NCI-H187 (cell line): ENCODE results near the gene CDC20.
A peak's percentile ranks its signal among the peaks of the same experiment; 100 is the strongest.
"Not testable (repeated sequence)": the region's sequence is repeated elsewhere in the genome, so short reads cannot be mapped to it uniquely, and the experiment has no call there.

Source experiments
- DNase-seq, 2 experiments: peaks; one replicate each; lab custom pipeline; 2025; lab: John Stamatoyannopoulos, UW

The CDC20 gene

DNA sequence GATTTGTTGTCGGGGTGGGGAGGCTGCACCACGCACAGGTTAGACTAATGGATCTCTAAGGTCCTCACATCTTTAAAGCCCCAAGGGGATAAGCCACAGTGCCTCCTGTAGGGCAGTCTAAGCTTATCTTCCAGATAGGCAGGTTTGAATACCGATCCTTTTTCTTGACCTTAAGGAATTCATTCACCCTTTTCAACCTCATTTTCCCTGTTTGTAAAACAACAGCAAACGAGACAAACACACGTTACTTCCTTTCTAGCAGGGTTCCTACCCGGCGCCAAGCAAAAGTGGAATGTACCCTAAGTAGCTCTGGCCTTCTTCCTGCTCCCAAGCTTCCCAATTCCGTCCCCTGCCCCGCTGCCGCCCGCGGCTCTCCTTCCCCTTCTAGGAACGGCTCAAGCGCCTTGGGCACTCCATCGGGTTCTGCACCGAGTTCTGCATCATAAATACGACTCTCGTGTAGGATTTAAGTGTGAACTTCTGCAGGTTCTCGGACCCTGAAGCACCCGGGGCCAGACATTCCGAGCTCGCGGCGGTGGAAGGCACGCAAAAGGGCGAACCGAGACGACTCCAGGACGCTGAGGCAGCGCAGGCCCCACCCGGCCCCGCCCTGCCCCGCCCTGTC, 548 bp upstream of the CDC20 start:
- DNase-seq, result no peak

DNA sequence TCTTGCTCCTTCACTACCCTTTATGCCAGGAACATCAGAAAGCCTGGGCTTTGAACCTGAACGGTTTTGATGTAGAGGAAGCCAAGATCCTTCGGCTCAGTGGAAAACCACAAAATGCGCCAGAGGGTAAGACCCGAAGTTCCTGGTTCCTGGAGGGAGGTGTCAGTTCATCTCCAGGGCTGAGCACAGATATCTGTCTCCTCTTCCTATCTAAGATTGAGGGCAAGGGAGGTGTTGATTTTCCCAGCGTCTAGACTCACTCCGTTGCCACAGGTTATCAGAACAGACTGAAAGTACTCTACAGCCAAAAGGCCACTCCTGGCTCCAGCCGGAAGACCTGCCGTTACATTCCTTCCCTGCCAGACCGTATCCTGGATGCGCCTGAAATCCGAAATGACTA, 915 bp downstream of the CDC20 start:
- no peak for DNase-seq

GRCh38 chr1:43360616-43361015, 1.8 kb downstream of the CDC20 start:
- DNase-seq, result no peak

DNA sequence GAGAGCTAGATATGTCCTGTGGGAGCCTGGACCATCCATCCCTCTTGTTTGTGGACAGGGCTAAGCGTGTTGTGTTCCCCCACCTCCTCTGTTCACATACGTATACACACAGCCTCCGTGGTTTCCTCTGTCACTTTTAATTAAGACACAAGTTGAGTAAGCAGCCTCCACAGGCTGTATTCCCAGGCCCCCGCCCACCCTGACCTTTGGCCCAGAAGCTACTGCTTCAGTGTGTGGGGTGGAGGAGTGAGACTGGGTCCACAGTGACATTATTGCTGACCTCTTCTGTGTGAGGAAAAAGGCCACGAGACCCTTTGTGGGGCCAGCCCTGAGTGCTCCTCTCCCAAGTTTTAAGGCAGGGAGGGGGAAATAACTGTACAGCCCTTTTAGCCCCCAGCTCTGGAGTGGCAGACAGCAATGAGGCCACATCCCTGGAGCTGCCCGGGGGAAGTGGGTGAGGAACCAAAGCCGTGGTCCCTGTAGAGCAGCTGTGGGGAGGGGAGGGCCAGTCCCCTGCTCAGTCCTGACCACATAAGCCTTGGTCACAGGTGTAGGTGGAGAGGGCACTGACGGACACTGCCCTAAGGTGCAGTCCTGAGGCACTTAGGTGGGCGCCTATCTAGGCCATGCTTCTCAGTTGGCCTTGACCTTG, 4.6 kb downstream of the CDC20 start:
- DNase-seq, result no peak

DNA sequence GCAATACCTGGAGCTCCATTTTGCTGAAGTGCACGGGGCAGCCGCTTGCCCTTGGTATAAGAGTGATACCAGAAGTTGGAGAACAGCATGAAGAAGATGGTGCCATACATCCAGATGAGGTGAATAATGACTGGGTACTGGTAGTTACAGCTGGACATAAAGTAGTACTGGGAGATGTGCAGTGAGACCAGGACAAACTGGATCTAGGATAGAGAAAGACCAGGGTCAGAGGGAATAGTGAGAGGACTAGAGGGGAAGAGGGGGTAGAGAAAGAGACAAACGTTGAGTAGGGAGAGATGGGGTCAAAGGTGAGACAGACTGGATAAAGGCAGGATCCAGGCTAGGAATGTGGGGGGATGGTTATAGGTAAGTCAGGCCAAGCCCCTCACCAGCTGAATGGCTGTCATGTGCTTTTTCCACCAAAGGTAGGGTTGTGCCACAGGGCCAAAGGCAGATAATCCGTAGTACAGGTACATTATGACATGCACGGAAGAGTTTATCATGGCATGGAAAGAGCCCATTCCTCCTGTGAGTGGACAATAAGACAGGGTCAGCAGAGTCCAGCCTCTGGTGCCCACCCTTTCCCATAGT, 5.2 kb downstream of the CDC20 start:
- DNase-seq, result no peak

GRCh38 chr1:43365678-43366077, 6.9 kb downstream of the CDC20 start:
- no peak for DNase-seq

DNA sequence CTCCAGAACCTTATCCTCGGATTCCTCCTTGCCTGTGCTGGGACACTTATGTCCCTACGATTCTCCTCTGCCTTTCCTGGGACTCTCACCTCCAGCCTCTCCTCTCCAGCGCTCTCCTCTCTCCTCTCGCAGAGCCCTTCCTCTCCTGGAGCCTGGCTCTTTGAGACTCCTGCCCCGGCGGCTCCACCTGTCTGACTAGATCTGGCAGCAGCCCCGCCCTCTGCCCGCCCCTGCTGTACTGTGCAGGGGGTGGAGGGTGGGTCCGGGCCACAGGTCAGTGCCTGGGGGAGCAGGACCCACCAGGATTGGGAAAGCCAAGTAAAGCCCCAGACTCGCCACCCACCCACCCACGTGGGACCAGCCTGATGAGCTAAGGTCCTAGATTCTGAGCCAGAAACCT, 7.4 kb downstream of the CDC20 start:
- DNase-seq, result no peak

- no peak for DNase-seq
These were observed 7.8 kb downstream of the CDC20 start for GRCh38 chr1:43366601-43367025.

GRCh38 chr1:43367026-43367903, 8.5 kb downstream of the CDC20 start:
- no peak for DNase-seq

GRCh38 chr1:43367904-43368645, 9.3 kb downstream of the CDC20 start, which contains the start of gene ELOVL1:
TSS of gene ELOVL1 (minus strand) at chr1:43368011. CDS start at chr1:43365609, 2,402 bp downstream.
- peak; percentile 75 to 79 for DNase-seq

DNA sequence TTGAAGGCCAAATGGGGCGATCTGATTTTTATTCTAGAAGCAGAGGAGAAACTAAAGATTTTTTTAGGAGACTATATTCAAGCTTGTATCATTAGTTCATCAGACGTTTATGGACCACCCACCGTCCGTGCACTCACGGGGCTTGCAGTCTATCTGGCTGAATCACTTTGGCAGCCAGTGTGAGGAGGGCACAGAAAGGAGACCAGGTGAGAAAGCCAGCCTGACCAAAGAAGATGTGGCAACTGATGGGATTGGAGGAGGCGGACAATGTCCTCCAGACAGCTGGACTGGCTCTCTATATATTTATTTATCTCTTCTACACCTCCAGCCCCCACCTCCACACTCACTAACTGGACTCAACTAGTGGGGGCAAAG, 9.9 kb downstream of the CDC20 start:
- no peak for DNase-seq

DNA sequence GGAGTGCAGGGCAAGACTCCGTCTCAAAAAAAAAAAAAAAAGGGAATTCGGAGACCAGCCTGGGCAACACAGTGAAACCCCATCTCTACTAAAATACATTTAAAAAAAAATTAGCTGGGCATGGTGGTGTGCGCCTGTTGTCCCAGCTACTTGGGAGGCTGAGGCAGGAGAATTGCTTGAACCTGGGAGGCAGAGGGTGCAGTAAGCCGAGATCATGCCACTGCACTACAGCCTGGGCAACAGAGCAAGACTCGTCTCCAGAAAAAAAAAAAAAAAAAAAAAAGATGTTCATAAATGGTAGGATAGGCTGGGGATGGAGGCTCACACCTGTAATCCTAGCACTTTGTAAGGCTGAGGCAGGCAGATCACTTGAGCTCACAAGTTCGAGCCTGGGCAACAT, 11.0 kb downstream of the CDC20 start:
- DNase-seq, result not testable (repeated sequence)

DNA sequence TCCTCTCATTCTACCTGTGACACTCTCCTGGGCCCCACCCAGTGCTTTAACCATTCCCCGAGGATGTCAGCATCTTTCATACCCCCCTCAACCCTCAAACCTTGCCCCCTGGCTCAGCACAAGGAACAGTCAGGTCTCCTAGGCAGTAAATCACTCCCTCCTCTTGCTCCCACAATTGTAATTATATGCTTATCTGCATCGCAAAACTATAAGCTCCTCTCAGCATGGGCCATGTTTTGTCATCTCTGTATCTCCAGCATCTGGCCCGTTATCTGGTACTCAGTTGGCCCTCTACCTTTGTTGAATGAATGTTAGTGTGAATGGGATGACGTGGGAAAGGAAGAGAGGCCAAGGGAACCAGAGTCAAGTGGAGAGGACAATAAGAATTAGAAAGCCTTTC, 11.8 kb downstream of the CDC20 start:
- DNase-seq, result no peak

- DNase-seq, result no peak
These were observed 13.4 kb downstream of the CDC20 start for GRCh38 chr1:43372172-43372571.

- no peak for DNase-seq
These were observed 14.5 kb downstream of the CDC20 start for GRCh38 chr1:43373066-43373940.

GRCh38 chr1:43376723-43377235, 18.0 kb downstream of the CDC20 start:
- DNase-seq, result no peak

GRCh38 chr1:43377831-43378230, 19.1 kb downstream of the CDC20 start:
- DNase-seq, result no peak

- no peak for DNase-seq
These were observed 20.7 kb downstream of the CDC20 start for GRCh38 chr1:43379476-43379875.

DNA sequence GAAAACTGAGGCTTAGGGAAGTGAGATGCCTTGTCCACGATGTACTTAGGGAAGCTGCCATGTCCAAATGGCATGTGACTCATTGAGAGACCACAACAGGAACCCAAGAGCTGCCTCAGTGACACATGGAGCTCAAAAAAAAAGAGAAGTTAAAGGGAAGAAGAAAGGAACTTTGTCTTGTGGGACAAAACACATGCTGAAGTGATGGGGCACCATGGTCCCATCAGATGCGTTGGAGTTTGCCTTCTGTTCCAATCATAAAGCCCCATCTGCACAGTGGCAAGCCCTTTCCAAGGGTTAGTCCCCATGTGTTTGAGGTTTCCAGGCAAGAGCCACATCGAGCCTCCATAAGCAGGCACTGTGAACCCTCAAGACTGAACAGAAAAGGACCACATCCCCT, 22.8 kb downstream of the CDC20 start:
- DNase-seq, result no peak

GRCh38 chr1:43382027-43382779, 23.4 kb downstream of the CDC20 start:
- no peak for DNase-seq
